Ureter (tissue), 1 donor: Measurements from ENCODE around the gene CCDC27. TPM values are rescaled to one million over a fixed set of nuclear protein-coding genes. Genes with fewer than 3 reads are reported as not detected.

Experiments used
- DNase-seq: peaks from one replicate; pipeline ENCODE4 v3.0.0-alpha.2; 2020; ENCODE audit warnings: low spot score
- total RNA-seq: library from RNA; stranded (reverse); gene quantifications from one replicate; pipeline ENCODE4 v1.2.4, GENCODE V29; 2023
- donor health status: DM: yes; HTN: yes; CAD: no.

Gene CCDC27
- total RNA-seq, 1 donor from 2014 or later: not detected

DNA sequence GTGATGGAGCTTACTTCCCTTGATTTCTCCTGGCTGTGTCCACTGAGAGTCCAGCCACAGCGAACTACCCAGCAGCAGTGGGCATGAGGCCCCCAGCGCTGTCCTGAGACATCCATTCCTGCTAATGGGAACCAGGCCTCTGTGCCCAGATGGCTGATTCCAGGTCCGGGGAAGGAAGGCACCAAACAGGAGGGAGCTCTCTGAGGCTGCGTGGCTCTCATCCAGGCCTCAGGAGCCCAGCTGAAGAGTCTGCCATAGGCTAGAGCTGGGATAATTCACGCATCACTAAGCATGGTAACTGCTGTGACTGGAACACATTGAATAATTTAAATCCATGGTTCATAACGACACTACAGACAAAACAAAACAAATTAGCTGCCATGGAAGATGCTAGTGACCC is 68.8 kb downstream of the CCDC27 start:
- no peak for DNase-seq

Other genes starting within 250 kb of the CCDC27 start
- gene MEGF6, start 140.9 kb upstream of the CCDC27 start, total RNA-seq: 22.2 TPM
- 54.7 TPM for gene TPRG1L, start 127.4 kb upstream of the CCDC27 start, total RNA-seq
- 18.3 TPM for gene WRAP73, start 102.3 kb upstream of the CCDC27 start, total RNA-seq
- gene TP73, start 99.9 kb upstream of the CCDC27 start, total RNA-seq: 3.7 TPM
- gene SMIM1, start 20.3 kb downstream of the CCDC27 start, total RNA-seq: 9.6 TPM
- 54.0 TPM for gene LRRC47, start 44.0 kb downstream of the CCDC27 start, total RNA-seq
- gene CEP104, start 104.8 kb downstream of the CCDC27 start, total RNA-seq: 50.2 TPM
- gene DFFB, start 105.0 kb downstream of the CCDC27 start, total RNA-seq: 6.1 TPM
- 23.2 TPM for gene C1orf174, start 147.8 kb downstream of the CCDC27 start, total RNA-seq